PFSK-1 (cell line): Measurements from ENCODE around the gene COL5A3.

ENCODE experiments used
- FOXP2 ChIP-seq: optimal IDR thresholded peaks from 2 replicates; pipeline ENCODE3; 2011; ENCODE audit warnings: borderline replicate concordance, control low read depth, inconsistent platforms; ENCODE audit not compliant: insufficient read depth; ENCODE audit errors: extremely low read length, extremely low read depth
- POLR2AphosphoS5 ChIP-seq: IDR thresholded peaks from 2 replicates; pipeline ENCODE4 v1.6.1; 2012; ENCODE audit warnings: low read depth, mild to moderate bottlenecking, control low read depth, low read length, moderate library complexity
- REST ChIP-seq, 2 experiments: IDR thresholded peaks; 2 replicates each; pipeline versions ENCODE4 v1.6.1 to v1.8.0; 2011 to 2012; ENCODE audit warnings: low read depth in 2 of 2, low read length in 2 of 2, control low read depth in 1 of 2, inconsistent platforms in 1 of 2, mild to moderate bottlenecking in 1 of 2, moderate library complexity in 1 of 2; ENCODE audit not compliant: insufficient read depth in 1 of 2
- SIN3A ChIP-seq: IDR thresholded peaks from 2 replicates; pipeline ENCODE4 v1.6.1; 2012; ENCODE audit warnings: mild to moderate bottlenecking, low read length, moderate library complexity, borderline replicate concordance; ENCODE audit not compliant: insufficient read depth
- TAF1 ChIP-seq: IDR thresholded peaks from 2 replicates; pipeline ENCODE4 v1.6.1; 2012; ENCODE audit warnings: low read length, control low read depth, borderline replicate concordance; ENCODE audit not compliant: insufficient read depth

The COL5A3 gene

GRCh38 chr19:9917321-9917720, 93.0 kb downstream of the COL5A3 start:
- TF ChIP-seq TAF1 (no peak), POLR2AphosphoS5 (peak; percentile 42; the same call in 1 of the 2 replicates), FOXP2 (no peak), SIN3A (no peak)

- no peak for TF ChIP-seq POLR2AphosphoS5
- TF ChIP-seq TAF1: no peak
- no peak for TF ChIP-seq FOXP2
- TF ChIP-seq REST (IDR thresholded peaks at IDR 0.05; ENCODE audit: insufficient read depth in 1 of 2, low read depth in 2 of 2, low read length in 2 of 2): no peak
- no peak for TF ChIP-seq SIN3A
Observed at GRCh38 chr19:9916719-9917118, 93.6 kb downstream of the COL5A3 start.

- TF ChIP-seq POLR2AphosphoS5: no peak; the same call in 1 of the 2 replicates
- peak; percentile 60 for TF ChIP-seq FOXP2
Observed at GRCh38 chr19:9914315-9915207, 95.7 kb downstream of the COL5A3 start.

- TF ChIP-seq SIN3A (no peak), REST (IDR thresholded peaks at IDR 0.05; ENCODE audit: insufficient read depth in 1 of 2, low read depth in 2 of 2, low read length in 2 of 2) (no peak), POLR2AphosphoS5 (no peak), FOXP2 (no peak), TAF1 (no peak)
Observed at GRCh38 chr19:9914001-9914314, 96.3 kb downstream of the COL5A3 start.

- no peak for TF ChIP-seq FOXP2
- no peak for TF ChIP-seq REST (IDR thresholded peaks at IDR 0.05; ENCODE audit: insufficient read depth in 1 of 2, low read depth in 2 of 2, low read length in 2 of 2)
- no peak for TF ChIP-seq POLR2AphosphoS5
- no peak for TF ChIP-seq TAF1
- no peak for TF ChIP-seq SIN3A
Observed at GRCh38 chr19:9913237-9914000, 96.9 kb downstream of the COL5A3 start.
